HCT116 (cell line): Measurements from ENCODE around the gene KIRREL3. TPM values are rescaled to one million over a fixed set of nuclear protein-coding genes. Genes with fewer than 3 reads are reported as not detected.

Experiments
- ATAC-seq: fragments of 200-7000 bp; cut with Tn5 transposase; 2 replicates; pipeline ENCODE4 v1.9.1; 2020; ENCODE audit warnings: mild to moderate bottlenecking, moderate library complexity
- BruUV-seq: library from RNA; stranded (reverse); fragments of 400-500 nt; replicated peaks from 2 replicates; lab custom pipeline; 2021; lab: Mats Ljungman, UMichigan
- CTCF ChIA-PET: fragments of 300-600 bp; sonication (Branson Sonifier 250); formaldehyde crosslinking; loops from one replicate; lab custom pipeline; 2021; ENCODE audit warnings: antibody characterized with exemption; lab: Charles Lee
- POLR2A ChIA-PET: fragments of 300-600, 350-600 bp; sonication (Branson Sonifier 250); formaldehyde crosslinking; loops from one replicate; lab custom pipeline; 2021; ENCODE audit warnings: antibody characterized with exemption; lab: Charles Lee
- RAD21 ChIA-PET, 2 experiments: fragments of 300-600 bp; sonication (Branson Sonifier 250); formaldehyde crosslinking; loops; one replicate each; lab custom pipeline; 2023; ENCODE audit warnings: low total read pairs in 2 of 2; ENCODE audit not compliant: uncharacterized antibody in 2 of 2, unreplicated experiment in 2 of 2, low non-redundant PET in 1 of 2; lab: Charles Lee
- DNase-seq: peaks from one replicate; pipeline ENCODE4 v3.0.0-alpha.2; 2010; ENCODE audit warnings: low read depth, low spot score
- H2AFZ ChIP-seq: fragments of 200-600 bp; shearing (Covaris generic), sonication (generic); 2 replicates; pipeline ENCODE4 v1.6.1; 2017; ENCODE audit warnings: low read depth, mixed run types, mixed read lengths, antibody characterized with exemption, low read length; ENCODE audit not compliant: poor library complexity, severe bottlenecking
- H3K27ac ChIP-seq: 2 replicates; pipeline ENCODE4 v1.5.1; 2012; ENCODE audit warnings: low read depth, low read length
- H3K27me3 ChIP-seq: fragments of 200-600 bp; sonication (generic); 2 replicates; pipeline ENCODE4 v1.6.1; 2016; ENCODE audit warnings: mixed run types, low read length, mixed read lengths; ENCODE audit not compliant: insufficient read depth
- H3K36me3 ChIP-seq, 2 experiments: fragments of 200-500 bp in 1 of 2; fragments of 200-600 bp in 1 of 2; sonication (Bioruptor generic) in 1 of 2; sonication (generic) in 1 of 2; 2 replicates each; pipeline versions ENCODE4 v1.5.1 to v1.6.1; 2014 to 2016; ENCODE audit warnings: low read length in 2 of 2, inconsistent platforms in 1 of 2, mixed read lengths in 1 of 2, mixed run types in 1 of 2; ENCODE audit not compliant: insufficient read depth in 2 of 2, control insufficient read depth in 1 of 2
- H3K4me1 ChIP-seq, 2 experiments: fragments of 200-600 bp in 1 of 2; sonication (generic) in 1 of 2; 2 replicates each; pipeline versions ENCODE4 v1.5.1 to v1.6.1; 2012 to 2017; ENCODE audit warnings: low read length in 2 of 2, inconsistent platforms in 1 of 2, mild to moderate bottlenecking in 1 of 2, mixed read lengths in 1 of 2, mixed run types in 1 of 2, moderate library complexity in 1 of 2; ENCODE audit not compliant: insufficient read depth in 2 of 2, control insufficient read depth in 1 of 2
- H3K4me2 ChIP-seq: fragments of 200-600 bp; sonication (generic); 2 replicates; pipeline ENCODE4 v1.6.1; 2017; ENCODE audit warnings: mixed run types, low read length, mixed read lengths
- H3K4me3 ChIP-seq, 2 experiments: fragments of 200-600 bp in 1 of 2; sonication (generic) in 1 of 2; replicated peaks in 1 of 2; 2 replicates each; pipeline ENCODE4 v1.5.1; 2011 to 2016; ENCODE audit warnings: low read length in 2 of 2, control low read depth in 1 of 2, low read depth in 1 of 2, mild to moderate bottlenecking in 1 of 2, mixed read lengths in 1 of 2, mixed run types in 1 of 2
- H3K79me2 ChIP-seq: fragments of 200-600 bp; sonication (generic); 2 replicates; pipeline ENCODE4 v1.6.1; 2017; ENCODE audit warnings: mild to moderate bottlenecking, mixed run types, low read length, moderate library complexity, mixed read lengths; ENCODE audit not compliant: insufficient read depth
- H3K9ac ChIP-seq: fragments of 200-600 bp; sonication (generic); 2 replicates; pipeline ENCODE4 v1.6.1; 2016; ENCODE audit warnings: low read length, mixed read lengths
- H3K9me2 ChIP-seq: fragments of 200-600 bp; sonication (generic), shearing (Covaris generic); 2 replicates; pipeline ENCODE4 v1.6.1; 2017; ENCODE audit warnings: mixed run types, mild to moderate bottlenecking, moderate library complexity; ENCODE audit not compliant: insufficient read depth
- H3K9me3 ChIP-seq, 2 experiments: fragments of 200-500 bp in 1 of 2; fragments of 200-600 bp in 1 of 2; sonication (Bioruptor generic) in 1 of 2; sonication (generic) in 1 of 2; 2 replicates each; pipeline ENCODE4 v1.6.1; 2014 to 2017; ENCODE audit warnings: low read length in 2 of 2, mixed read lengths in 2 of 2, inconsistent platforms in 1 of 2, low read depth in 1 of 2, mild to moderate bottlenecking in 1 of 2, mixed run types in 1 of 2, moderate library complexity in 1 of 2; ENCODE audit not compliant: control insufficient read depth in 1 of 2, insufficient read depth in 1 of 2
- H4K20me1 ChIP-seq: fragments of 200-600 bp; sonication (generic), shearing (Covaris generic); 2 replicates; pipeline ENCODE4 v1.6.1; 2017; ENCODE audit warnings: mixed run types, mild to moderate bottlenecking, moderate library complexity; ENCODE audit not compliant: insufficient read depth
- CBX3 ChIP-seq: IDR thresholded peaks from 2 replicates; pipeline ENCODE4 v1.6.1; 2012; ENCODE audit warnings: low read depth
- ELF1 ChIP-seq: IDR thresholded peaks from 2 replicates; pipeline ENCODE4 v1.6.1; 2012; ENCODE audit warnings: low read depth, borderline replicate concordance
- EZH2 ChIP-seq: fragments of 200-600 bp; sonication (generic); IDR thresholded peaks from 2 replicates; pipeline ENCODE4 v1.6.1; 2017; ENCODE audit warnings: antibody characterized with exemption, mixed run types
- EZH2phosphoT487 ChIP-seq: fragments of 200-600 bp; IDR thresholded peaks from 2 replicates; pipeline ENCODE4 v1.6.1; 2018; ENCODE audit warnings: antibody characterized with exemption, borderline replicate concordance
- FOSL1 ChIP-seq: IDR thresholded peaks from 2 replicates; pipeline ENCODE4 v1.6.1; 2012; ENCODE audit warnings: low read depth
- POLR2A ChIP-seq: IDR thresholded peaks from 2 replicates; pipeline ENCODE4 v1.7.0; 2011; ENCODE audit warnings: borderline replicate concordance; ENCODE audit not compliant: insufficient read depth, insufficient read length; ENCODE audit errors: extremely low read depth
- RAD21 ChIP-seq: IDR thresholded peaks from 2 replicates; pipeline ENCODE4 v1.6.1; 2012; ENCODE audit warnings: low read depth, mild to moderate bottlenecking
- SIN3A ChIP-seq: IDR thresholded peaks from 2 replicates; pipeline ENCODE4 v1.6.1; 2012; ENCODE audit warnings: low read depth
- SRF ChIP-seq: IDR thresholded peaks from 2 replicates; pipeline ENCODE4 v1.6.1; 2012; ENCODE audit warnings: low read depth
- YY1 ChIP-seq: IDR thresholded peaks from 2 replicates; pipeline ENCODE4 v1.6.1; 2011; ENCODE audit warnings: low read length, low read depth, moderate library complexity, mild to moderate bottlenecking; ENCODE audit not compliant: insufficient replicate concordance; ENCODE audit errors: extremely low read depth
- intact Hi-C: fragments of 100-400 bp; cut with micrococcal nuclease; formaldehyde crosslinking; loops from 2 replicates; pipeline ENCODE4 v1.10.0; 2022
- total RNA-seq: library from RNA; stranded (reverse); gene quantifications from one replicate; pipeline ENCODE4 v1.2.1, GENCODE V29; 2021; ENCODE audit not compliant: unreplicated experiment
- TF ChIP-seq, protein P1 (sequence below): IDR thresholded peaks from 2 replicates; pipeline ENCODE4 v1.6.1; 2012
- TF ChIP-seq, protein P2 (sequence below): IDR thresholded peaks from 2 replicates; pipeline ENCODE4 v1.6.1; 2012; ENCODE audit warnings: low read depth
- TF ChIP-seq, protein P3 (sequence below): IDR thresholded peaks from 2 replicates; pipeline ENCODE4 v1.6.1; 2011; ENCODE audit warnings: mild to moderate bottlenecking, low read length, moderate library complexity; ENCODE audit not compliant: insufficient replicate concordance; ENCODE audit errors: extremely low read depth
- TF ChIP-seq, protein P4 (sequence below), 3 experiments: fragments of 200-600 bp in 1 of 3; sonication (generic) in 1 of 3; IDR thresholded peaks in 2 of 3; conservative IDR thresholded peaks in 1 of 3; 2 replicates each; pipeline ENCODE4 v1.5.1; 2012 to 2017; ENCODE audit warnings: low read depth in 2 of 3, low read length in 2 of 3, antibody characterized with exemption in 1 of 3, borderline replicate concordance in 1 of 3, control low read depth in 1 of 3, mild to moderate bottlenecking in 1 of 3, mixed read lengths in 1 of 3, mixed run types in 1 of 3, moderate library complexity in 1 of 3; ENCODE audit not compliant: insufficient read depth in 1 of 3

Gene KIRREL3
- total RNA-seq, 1 experiment from 2014 or later, result not detected

DNA sequence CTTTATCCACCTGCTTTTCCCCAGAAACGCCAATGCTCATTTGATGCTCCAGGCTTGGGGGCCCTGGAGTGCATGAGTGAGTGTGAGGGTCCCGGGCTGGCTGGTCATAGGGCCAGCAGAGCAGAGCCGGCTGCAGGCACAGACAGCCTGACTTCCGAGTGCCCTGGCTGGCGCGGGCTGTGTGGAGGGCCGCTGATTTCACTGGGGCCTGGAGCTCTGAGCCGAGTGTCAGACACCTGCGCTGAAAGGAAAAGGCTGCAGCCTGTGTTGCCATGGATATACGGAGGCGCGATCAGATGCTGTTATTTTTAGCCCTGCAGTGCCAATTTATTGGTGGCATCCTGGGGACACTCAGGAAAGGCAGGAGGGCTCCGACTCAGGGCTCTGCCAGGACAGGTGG is 557.5 kb downstream of the KIRREL3 start (continued):
- TF ChIP-seq, protein P1, sequence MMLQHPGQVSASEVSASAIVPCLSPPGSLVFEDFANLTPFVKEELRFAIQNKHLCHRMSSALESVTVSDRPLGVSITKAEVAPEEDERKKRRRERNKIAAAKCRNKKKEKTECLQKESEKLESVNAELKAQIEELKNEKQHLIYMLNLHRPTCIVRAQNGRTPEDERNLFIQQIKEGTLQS, result no peak
- TF ChIP-seq FOSL1 (no peak), EZH2phosphoT487 (no peak), SIN3A (no peak)
- TF ChIP-seq, protein P2, sequence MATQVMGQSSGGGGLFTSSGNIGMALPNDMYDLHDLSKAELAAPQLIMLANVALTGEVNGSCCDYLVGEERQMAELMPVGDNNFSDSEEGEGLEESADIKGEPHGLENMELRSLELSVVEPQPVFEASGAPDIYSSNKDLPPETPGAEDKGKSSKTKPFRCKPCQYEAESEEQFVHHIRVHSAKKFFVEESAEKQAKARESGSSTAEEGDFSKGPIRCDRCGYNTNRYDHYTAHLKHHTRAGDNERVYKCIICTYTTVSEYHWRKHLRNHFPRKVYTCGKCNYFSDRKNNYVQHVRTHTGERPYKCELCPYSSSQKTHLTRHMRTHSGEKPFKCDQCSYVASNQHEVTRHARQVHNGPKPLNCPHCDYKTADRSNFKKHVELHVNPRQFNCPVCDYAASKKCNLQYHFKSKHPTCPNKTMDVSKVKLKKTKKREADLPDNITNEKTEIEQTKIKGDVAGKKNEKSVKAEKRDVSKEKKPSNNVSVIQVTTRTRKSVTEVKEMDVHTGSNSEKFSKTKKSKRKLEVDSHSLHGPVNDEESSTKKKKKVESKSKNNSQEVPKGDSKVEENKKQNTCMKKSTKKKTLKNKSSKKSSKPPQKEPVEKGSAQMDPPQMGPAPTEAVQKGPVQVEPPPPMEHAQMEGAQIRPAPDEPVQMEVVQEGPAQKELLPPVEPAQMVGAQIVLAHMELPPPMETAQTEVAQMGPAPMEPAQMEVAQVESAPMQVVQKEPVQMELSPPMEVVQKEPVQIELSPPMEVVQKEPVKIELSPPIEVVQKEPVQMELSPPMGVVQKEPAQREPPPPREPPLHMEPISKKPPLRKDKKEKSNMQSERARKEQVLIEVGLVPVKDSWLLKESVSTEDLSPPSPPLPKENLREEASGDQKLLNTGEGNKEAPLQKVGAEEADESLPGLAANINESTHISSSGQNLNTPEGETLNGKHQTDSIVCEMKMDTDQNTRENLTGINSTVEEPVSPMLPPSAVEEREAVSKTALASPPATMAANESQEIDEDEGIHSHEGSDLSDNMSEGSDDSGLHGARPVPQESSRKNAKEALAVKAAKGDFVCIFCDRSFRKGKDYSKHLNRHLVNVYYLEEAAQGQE, result no peak
- TF ChIP-seq, all 23 proteins: peak for 0

DNA sequence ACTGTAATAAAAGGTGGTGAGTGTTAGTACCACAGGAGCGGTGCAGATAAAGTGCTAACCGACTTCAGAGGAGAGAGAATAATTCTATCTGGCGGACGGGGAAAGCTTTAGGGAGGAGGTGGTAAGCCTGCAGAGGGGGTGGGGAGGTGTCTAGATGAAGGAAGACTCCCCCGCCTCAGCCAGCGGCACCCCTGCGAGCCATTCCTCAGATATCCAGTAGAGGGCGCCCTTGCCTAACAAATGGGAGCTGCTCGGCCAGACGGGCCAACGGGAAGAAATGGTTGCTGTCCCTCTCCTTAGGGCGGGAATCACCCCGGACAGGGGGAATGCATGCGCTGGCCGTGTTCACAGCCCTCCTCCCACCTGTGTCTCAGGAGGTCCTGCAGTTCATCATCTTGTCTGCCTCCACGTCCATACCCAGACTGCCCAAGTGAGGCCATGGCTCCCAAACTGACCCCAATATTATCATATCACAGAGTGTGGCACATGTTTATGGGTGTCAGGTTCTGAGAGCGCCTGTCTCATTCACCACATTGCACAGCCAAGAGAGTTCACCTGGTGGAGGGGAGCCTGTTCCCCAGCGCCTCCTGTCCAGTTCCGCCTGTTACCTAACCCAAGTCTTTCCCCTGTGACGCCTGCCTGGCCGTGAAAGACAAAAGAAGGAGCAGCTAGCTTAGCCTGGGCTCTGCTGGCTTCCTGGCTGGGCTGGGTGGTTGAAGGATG is 559.6 kb downstream of the KIRREL3 start:
- no peaks in the 10 kb centered on the region for H3K9me3 ChIP-seq
- peak overlapping the region; percentile 85 for H2AFZ ChIP-seq
- no peaks in the 10 kb centered on the region for H3K79me2 ChIP-seq
- peak overlapping the region; percentile 50 for H3K4me2 ChIP-seq
- no peak for TF ChIP-seq CBX3
- no peak for TF ChIP-seq ELF1
- peak; percentile 21 for TF ChIP-seq YY1
- no peak for TF ChIP-seq POLR2A
- peak; percentile 98 for TF ChIP-seq RAD21
- no peak for TF ChIP-seq SRF
- TF ChIP-seq, protein P3, sequence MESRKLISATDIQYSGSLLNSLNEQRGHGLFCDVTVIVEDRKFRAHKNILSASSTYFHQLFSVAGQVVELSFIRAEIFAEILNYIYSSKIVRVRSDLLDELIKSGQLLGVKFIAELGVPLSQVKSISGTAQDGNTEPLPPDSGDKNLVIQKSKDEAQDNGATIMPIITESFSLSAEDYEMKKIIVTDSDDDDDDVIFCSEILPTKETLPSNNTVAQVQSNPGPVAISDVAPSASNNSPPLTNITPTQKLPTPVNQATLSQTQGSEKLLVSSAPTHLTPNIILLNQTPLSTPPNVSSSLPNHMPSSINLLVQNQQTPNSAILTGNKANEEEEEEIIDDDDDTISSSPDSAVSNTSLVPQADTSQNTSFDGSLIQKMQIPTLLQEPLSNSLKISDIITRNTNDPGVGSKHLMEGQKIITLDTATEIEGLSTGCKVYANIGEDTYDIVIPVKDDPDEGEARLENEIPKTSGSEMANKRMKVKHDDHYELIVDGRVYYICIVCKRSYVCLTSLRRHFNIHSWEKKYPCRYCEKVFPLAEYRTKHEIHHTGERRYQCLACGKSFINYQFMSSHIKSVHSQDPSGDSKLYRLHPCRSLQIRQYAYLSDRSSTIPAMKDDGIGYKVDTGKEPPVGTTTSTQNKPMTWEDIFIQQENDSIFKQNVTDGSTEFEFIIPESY, result no peak
- TF ChIP-seq, protein P4, sequence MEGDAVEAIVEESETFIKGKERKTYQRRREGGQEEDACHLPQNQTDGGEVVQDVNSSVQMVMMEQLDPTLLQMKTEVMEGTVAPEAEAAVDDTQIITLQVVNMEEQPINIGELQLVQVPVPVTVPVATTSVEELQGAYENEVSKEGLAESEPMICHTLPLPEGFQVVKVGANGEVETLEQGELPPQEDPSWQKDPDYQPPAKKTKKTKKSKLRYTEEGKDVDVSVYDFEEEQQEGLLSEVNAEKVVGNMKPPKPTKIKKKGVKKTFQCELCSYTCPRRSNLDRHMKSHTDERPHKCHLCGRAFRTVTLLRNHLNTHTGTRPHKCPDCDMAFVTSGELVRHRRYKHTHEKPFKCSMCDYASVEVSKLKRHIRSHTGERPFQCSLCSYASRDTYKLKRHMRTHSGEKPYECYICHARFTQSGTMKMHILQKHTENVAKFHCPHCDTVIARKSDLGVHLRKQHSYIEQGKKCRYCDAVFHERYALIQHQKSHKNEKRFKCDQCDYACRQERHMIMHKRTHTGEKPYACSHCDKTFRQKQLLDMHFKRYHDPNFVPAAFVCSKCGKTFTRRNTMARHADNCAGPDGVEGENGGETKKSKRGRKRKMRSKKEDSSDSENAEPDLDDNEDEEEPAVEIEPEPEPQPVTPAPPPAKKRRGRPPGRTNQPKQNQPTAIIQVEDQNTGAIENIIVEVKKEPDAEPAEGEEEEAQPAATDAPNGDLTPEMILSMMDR (IDR thresholded peaks at IDR 0.05 in 2 of 3, conservative IDR thresholded peaks at IDR 0.05 in 1 of 3; ENCODE audit: borderline replicate concordance in 1 of 3, insufficient read depth in 1 of 3, low read depth in 2 of 3, low read length in 2 of 3), result peak; percentile 79 to 96 (median 87)
- no peak for TF ChIP-seq EZH2
- TF ChIP-seq, all 23 proteins: peak for 3
- ChIA-PET RAD21 (interaction anchor here (1.5 to 1.6 kb wide), 2 partner anchors 40 kb away, joined by 6 to 7 read pairs; no protein-coding TSS in a partner anchor), POLR2A (no interaction called here), CTCF (interaction anchor here (0.7 to 1.8 kb wide), 9 partner anchors 9 to 550 kb away, joined by 3 to 19 read pairs (median 3); partner anchors contain the start of gene DCPS)
- ATAC-seq, result peak; percentile 95
- intact Hi-C loops, result loop anchor here (1.0 to 10.0 kb wide), 6 partner anchors 39 to 1717 kb away; no protein-coding TSS in a partner anchor
- Histone ChIP-seq H3K27me3 (peaks cover 7% of the 10 kb centered on the region; the same call in 1 of the 2 replicates), H4K20me1 (no peaks in the 10 kb centered on the region), H3K4me1 (peaks cover 0 to 5% of the 10 kb centered on the region in 2 experiments; a peak in 1 of 4 replicates), H3K9me2 (no peaks in the 10 kb centered on the region), H3K4me3 (no peak overlapping the region; a peak in 1 of 4 replicates), H3K27ac (no peak overlapping the region), H3K9ac (no peak overlapping the region), H3K36me3 (no peaks in the 10 kb centered on the region)
- DNase-seq, result peak; percentile 43
- no TSS peak for BruUV-seq
